ENCODE measurements around the gene VPS37C.

DNA sequence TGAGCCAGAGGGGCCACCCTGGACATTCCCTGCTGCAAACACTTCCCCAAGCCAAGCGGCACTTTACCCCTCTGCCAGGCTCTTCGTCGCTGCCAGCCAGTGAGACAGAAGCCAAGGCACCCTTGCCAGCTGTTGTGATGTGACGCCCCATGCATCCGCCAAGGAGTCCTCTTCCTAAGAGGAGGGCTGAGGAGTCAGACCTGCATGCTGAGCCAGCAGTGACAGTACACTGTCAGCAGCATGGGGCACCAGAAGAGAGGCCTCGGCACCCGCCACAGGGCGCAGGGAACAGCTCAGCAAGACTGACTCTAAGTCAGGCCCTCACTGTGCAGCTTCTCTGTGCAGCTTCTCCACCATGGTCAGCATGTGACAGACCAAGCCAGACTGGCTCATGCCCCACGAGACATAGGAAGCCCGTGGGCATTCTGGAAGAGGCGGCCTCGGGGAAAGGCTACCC is 26.4 kb downstream of the VPS37C start:
- TF ChIP-seq, protein P1, sequence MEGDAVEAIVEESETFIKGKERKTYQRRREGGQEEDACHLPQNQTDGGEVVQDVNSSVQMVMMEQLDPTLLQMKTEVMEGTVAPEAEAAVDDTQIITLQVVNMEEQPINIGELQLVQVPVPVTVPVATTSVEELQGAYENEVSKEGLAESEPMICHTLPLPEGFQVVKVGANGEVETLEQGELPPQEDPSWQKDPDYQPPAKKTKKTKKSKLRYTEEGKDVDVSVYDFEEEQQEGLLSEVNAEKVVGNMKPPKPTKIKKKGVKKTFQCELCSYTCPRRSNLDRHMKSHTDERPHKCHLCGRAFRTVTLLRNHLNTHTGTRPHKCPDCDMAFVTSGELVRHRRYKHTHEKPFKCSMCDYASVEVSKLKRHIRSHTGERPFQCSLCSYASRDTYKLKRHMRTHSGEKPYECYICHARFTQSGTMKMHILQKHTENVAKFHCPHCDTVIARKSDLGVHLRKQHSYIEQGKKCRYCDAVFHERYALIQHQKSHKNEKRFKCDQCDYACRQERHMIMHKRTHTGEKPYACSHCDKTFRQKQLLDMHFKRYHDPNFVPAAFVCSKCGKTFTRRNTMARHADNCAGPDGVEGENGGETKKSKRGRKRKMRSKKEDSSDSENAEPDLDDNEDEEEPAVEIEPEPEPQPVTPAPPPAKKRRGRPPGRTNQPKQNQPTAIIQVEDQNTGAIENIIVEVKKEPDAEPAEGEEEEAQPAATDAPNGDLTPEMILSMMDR (IDR thresholded peaks at IDR 0.05): no peak
- TF ChIP-seq EZH2 (IDR thresholded peaks at IDR 0.05) (no peak), EZH2phosphoT487 (IDR thresholded peaks at IDR 0.05) (no peak)
